HG02571 (cell line): Measurements from ENCODE around the gene DIS3L2.
A peak's percentile ranks its signal among the peaks of the same experiment; 100 is the strongest.

Source experiments
- ATAC-seq: cut with Tn5 transposase; IDR thresholded peaks from one replicate; pipeline ENCODE4 v1.9.1; 2021; ENCODE audit warnings: mild to moderate bottlenecking, moderate library complexity; ENCODE audit not compliant: unreplicated experiment

DIS3L2 gene

DNA sequence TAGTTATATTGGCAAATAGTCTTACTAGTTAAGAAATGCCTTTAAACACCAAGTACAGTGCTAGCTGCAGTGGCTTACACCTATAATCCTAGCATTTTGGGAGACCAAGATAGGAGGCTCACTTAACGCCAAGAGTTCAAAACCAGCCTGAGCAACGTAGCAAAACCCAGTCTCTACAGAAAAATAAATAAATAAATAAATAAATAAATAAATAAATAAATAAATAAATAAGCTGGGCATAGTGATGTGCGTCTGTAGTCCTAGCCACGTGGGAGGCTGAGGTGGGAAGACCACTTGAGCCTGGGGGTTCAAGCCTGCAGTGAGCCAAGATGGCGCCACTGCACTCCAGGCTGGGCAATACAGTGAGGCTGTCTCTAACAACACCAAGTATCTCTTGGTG is 258.4 kb downstream of the DIS3L2 start:
- no peak for ATAC-seq

DNA sequence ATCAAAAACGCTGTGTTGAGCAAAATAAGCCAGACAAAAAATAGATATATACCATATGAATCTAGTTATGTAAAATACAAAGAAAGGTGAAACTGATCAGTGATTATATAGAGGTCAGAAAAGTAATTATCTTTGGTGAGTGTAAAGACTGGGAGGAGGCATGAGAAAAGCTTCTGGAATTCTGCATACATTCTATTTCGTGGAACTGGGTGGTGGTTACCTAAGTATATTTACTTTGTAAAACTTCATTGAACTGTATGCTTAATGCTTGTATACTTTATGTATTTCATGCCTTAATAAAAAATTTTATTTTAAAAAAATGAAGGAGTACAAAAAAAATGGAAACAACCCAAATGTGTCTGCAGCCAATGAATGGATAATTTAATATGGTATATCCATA is 263.9 kb downstream of the DIS3L2 start:
- ATAC-seq = no peak

DNA sequence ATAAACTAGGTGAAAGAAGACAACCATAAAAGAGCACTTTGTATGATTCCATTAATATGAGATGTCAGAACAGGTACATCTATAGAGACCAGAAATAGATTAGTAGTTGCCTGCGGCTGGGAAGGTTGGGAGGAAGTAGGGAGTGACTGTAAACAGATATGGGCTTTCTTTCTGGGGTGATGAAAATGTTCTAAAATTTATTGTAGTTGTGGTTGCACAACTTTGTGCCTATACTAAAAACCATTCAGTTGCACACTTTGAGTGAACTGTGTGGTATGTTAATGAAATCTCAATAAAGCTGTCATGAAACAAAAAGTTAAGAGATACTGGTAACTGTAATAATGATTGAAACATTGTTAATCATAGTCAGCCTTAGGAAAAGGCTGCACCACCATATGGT is 264.4 kb downstream of the DIS3L2 start:
- no peak for ATAC-seq

DNA sequence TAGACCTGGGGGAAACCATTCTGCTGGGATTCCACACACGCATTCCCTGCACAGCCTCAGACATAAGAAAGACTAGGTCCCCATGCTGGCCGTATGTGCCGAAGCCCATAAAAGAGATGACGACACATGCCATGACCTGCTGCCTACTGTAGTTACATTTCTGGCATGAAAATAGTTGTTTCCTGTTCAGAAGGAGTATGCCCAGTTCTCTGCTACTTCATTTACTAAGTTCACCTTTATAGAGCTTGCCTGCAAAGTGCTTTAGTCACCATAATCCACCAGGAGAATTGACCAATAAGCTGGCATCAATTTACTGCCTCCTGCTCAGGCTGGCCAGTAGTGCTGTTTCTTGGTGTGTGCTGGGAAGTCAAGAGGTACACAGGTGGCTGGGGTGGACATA is 266.8 kb downstream of the DIS3L2 start:
- ATAC-seq = no peak

DNA sequence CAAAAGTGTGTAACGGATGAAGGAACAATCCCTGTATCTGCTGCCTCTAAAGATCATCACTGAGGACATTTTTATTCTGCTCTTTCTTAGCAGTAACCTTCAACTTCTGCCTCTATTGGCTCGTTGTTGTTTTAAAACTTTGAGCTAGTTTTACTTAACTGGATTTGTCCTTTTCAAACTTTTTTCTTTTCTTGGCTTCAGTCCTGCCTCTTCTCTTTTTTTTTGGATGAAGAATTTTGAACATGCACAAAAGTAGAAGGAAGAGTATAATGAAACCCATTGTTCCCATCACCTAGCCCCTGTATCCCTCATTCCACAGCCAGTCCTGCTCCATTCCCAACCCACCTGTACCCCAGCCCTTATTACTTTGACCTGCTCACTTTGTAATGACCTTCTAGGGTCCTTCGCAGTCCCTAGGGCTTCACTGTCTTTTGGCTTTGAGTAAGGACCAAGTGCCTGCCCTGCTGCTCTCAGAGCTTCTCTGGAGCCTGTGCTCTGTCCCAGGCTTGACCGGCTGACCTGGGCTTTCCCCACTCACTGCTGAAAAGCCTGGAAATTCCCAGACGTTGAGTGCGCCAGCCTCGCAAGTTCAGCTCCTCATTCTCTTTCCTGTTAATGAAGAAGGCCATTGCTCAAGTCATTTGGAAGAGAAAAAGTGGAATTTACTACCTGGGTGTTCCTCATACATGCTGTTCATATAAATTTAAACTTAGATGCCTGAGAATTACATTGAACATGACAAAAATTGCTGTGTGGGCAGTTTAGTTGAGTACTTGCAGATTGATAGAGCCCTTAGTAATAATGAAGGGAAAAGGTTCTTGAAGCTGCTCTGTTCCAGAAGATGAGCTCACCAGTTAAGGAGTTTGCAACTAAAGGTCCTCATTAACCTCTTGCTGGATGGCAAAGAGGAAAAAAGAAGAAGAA is 267.7 kb downstream of the DIS3L2 start:
- no peak for ATAC-seq

DNA sequence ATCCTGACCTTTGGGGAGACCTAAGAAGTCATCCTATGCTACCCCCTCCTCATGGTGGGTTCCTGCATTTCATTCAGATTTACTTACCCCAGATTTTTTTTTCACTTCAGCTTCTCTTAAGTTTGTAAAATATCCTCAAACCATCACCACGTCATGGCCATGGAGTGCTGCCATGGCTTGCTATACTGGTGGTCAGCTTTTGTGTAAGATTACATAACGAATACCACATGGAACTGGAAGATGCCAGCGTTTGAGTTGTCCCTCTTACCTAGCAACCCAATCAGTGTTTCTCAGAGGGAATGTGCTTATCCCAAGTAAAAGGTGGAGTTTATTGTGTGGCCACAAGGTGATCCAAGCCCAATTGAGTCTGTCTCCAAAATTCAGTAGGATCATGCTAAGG is 268.4 kb downstream of the DIS3L2 start:
- no peak for ATAC-seq

DNA sequence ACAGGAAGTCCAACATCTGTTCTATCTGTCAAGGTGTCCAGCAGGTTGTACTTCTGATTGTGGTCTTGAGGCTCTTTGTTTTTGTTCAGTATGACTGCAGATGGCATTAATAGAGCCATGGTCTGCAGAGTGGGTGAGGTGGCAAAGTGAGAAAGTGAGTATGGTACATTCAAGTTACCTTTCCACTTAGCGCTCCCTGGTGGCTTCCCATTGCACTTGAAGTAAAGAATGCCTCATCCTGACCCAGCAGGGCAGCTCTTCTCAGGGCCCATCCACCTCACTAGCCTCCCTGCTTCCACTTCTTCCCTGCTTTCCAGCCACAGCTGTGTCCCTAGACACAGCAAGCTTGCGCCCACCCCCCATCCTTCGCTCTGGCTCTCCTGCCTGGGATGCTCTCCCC is 269.0 kb downstream of the DIS3L2 start:
- ATAC-seq = no peak

DNA sequence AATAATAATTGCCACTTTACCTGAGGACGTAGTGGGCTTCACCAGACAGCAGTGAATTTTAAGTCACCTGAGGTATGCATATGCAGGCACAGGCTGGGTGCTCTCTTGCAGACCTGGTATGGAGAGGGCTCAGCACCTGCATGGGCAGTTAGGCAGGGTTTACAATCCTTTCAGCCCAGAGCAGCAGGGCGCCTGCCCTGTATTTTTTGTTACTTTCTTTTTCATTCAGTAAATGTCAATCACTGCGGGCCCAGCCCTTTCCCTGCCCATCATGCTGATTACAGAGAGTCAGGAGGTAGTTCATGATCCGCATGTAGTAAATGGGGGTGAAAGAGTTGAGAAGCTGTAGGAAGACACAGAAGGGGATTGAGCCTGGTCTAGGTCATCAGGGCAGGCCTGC is 270.0 kb downstream of the DIS3L2 start:
- no peak for ATAC-seq

DNA sequence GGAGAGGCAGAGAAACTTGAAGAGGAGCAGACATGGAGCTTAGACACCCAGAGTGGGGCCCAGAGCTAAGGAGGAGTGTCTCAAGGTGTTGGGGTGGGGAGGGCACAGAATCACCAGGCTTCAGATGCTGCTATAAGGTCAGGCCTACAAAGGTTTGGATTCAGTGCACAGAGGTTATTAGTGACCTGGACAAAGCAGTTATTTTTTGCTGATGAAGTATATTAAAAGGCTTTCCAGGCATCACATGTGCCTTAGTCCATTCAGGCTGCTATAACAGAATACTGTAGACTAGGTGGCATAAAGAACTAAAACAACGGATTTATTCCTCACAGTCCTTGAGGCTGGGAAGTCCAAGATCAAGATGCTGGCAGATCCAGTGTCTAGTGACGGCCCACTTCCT is 271.4 kb downstream of the DIS3L2 start:
- no peak for ATAC-seq

DNA sequence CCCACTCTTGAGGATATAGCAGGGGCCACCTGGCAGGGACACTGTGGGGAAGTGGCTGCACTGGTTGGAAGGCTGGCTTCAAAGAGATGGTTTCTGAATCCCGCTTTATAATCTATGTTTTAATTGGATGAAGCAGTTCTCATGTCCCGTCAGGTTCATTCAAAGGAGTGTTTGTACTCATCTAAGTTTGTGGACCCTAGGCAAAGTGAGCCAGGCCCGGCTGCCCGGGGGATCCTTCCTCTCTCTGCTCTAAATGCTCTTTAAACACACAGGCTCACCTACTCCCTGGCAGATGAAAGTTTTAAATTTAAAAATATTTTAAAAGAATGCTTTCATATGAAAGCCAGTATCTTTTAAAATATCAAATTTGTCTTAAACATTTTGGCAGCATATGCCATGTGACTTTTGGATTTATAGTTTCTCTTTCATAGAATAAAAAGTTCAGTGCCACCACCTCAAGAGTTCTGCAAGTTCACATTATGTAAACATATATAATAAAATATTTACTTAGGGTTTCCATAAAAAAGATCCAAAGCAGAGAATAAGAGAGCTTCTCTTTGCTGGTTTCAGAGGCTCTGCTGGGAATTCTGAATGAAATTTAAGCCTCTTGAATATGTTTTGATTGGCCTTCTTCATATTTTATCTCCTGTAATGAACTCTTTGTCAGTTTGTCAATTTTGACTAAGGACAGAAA is 273.6 kb downstream of the DIS3L2 start:
- no peak for ATAC-seq

DNA sequence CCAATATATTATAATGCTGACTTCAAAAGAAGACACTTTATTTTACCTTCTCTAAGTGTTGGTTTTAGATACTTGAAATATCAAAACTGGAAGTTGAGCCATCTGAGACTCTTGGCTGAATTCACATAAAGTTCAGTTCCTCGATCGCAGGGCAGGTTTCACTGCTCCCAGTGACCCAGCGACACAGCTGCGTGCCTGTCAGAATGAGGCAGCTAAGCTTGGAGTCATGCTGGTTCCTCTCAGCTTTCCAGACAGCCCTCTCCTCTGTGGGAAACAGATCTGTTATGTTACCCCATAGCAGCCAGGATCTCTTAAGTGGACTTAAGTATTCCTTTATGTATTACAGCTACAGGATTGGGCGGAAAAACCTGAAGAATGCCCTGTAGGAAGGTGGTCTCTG is 274.2 kb downstream of the DIS3L2 start:
- ATAC-seq = peak; percentile 44

DNA sequence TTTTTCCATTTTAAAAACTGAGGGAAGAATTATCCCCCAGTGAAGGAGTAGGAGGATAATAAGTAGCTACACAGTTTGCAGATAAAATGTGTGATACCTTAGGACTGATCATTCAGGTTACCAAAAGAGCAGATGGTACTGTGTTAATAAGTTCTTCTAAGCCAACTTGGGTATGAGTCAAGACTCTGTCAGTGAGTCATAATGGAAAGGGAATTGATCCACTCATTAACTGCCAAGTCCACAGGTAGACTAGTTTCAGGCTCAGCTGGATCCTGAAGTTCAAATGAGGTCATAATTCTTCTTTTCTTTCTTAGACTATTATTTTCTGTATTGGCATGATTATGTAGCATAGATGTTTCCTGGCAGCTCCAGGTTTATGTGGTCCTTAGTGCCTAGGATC is 274.7 kb downstream of the DIS3L2 start:
- peak; percentile 69 for ATAC-seq

DNA sequence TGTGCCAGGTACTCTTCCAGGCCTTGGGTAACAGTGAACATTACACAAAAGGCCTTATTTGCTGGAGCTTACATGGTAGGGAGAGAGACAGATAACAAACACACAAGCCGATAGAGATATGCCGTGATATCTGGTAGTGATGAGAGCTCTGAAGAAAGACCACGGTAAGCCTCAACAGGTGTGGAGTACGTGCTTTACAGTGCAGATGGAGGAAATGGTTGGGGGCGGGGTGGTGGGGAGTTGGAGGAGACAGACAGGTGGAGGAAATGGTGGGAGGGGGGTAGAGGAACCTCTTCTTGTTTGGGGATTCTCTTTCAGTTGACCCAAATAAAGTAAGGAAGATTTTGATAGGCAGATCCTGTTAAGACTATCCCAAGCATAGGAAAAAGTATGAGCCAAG is 276.0 kb downstream of the DIS3L2 start:
- ATAC-seq = no peak

DNA sequence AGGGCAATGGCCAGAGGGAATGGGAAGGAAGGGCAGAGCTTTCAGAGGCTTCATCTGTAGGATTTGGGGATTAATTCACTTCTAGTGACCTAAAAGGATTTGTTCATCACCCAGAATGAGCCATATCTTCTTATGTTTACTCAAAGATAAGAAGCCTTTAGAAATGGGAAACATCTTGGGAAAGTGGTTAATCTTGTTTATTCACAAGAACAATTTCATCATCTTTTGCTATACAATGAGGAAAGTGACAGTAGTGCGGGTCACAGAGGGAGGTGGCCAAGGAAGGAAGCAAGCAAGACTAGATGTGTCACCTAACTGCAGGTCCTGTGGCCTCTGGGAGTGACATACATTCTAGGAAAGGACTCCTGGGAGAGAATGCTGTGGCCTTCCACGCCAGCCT is 276.6 kb downstream of the DIS3L2 start:
- no peak for ATAC-seq

DNA sequence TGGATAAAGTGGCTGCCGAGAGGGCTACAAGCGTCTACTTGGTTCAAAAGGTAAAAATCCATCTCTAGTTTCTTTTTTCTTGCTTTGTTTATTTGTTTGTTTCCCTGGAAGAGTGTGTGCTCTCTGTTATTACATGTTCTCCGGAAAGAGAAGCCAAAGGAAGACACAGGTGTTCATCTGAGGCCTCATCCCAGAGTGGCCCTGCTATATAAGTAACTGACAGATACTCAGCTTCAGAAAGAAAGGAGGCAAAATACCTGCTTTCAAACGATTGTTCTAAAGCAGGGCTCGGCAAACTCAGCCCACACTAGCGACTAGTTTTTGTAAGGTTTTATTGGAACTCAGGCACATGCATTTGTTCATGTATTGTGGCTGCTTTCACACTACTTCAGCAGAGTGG is 277.1 kb downstream of the DIS3L2 start:
- ATAC-seq = no peak

DNA sequence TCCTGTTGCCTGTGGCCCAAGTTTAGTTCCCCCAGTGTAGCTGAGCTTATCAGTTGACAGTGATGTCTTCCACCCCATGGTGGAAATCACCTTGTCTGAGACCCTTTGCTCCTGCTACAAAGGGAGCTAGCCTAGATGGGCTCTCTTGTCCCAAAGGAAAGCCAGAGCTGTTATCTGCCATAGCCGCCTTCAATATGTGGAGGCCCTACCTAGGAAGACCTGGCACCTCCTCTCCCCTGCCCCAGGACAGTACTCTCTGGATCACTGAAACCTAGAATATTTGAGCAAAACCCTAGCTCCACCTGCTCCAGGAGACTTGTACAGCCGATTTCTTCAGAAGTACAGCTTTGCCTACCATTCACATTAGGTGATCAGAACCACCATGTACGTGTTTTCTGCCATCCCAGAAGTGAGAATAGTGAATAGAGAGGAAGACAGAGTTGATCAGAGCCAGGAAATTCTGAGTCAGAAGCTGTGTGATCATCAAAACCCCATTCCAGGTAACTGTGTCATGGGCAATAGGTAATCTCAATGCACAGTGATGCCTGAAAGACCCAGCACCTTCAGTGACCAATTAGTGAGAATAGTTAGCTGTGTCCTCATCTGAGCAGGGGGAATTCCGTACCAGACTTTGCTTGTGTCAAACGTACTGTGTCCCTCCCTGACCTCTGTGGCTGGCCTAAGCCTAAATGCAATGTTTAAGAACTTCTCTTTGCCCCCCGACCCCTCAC is 278.6 kb downstream of the DIS3L2 start:
- ATAC-seq = no peak

DNA sequence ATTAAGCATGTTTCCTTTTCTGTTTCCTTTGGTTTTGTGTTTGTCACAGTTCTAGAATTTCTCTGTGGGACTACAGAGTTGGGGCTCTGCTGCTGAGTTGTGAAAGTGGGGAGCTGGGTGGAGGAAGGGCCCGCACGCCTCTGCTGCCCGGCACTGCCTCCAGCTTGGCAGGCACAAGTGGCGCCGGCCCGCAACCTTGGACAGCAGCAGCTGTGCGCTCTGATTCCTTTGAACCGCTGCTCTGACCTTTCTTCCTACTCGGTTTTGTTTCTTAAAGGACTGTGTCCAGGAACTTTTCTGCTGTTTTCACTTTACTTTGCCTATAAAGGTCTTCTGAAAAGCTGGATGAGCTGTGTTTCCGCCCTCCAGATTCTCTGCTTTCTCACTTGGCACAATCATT is 279.4 kb downstream of the DIS3L2 start:
- no peak for ATAC-seq

DNA sequence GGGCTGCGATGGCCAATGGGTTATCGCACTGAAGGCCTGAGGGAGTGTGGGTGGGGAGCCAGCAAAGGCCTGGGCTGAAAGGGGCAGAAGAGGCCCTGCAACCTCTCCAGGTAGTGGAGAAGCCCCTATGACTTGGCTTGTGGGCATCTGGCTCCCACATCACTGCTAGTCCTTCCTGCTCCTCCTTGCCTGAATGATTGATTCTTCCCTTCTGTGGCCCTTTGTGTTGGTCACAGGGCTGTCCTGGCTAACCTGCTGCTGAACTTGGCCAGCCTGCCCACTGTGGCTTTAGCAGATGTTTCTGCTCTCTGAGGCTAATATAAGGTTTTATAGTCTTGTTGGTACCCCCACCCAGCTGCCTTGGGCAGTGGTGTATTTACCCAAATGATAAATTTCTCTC is 280.8 kb downstream of the DIS3L2 start:
- ATAC-seq = no peak

DNA sequence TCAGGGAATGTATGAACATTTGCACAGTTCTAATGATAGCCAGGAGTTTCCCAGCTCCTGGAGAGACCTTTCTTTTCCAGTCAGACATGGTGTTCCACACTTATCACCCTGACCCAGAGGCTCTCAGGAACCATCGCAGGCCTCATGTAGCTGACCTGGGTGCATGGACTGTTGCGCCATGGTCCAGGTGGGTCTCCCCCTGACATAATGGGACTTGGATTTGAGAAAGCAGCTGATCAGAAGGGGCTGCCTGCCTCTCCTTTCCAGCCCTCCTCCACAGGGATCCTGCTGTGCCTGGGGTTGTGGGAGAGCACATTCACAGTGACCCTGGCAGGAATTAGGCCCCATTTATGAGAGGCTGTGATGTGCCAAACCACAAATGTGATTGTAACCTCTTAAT is 283.6 kb downstream of the DIS3L2 start:
- no peak for ATAC-seq

DNA sequence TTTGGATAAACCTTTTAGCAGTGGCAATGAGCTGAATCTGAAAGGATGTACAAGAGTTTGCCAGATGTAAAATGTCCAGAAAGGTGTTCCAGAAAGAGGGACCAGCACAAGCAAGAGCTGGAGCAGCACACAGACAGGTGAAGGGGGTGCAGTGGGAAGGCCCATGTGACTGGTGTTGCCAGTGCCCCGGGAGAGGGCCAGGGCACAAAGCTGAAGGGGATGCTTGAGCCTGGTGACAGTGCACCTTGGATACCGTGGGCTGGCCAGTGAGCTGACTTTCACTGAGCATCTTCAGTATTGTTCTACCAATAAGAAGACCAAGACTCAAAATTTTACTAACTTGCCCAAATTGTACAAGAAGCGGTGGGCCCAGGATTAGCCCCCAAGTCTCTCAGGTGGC is 284.7 kb downstream of the DIS3L2 start:
- ATAC-seq = no peak

DNA sequence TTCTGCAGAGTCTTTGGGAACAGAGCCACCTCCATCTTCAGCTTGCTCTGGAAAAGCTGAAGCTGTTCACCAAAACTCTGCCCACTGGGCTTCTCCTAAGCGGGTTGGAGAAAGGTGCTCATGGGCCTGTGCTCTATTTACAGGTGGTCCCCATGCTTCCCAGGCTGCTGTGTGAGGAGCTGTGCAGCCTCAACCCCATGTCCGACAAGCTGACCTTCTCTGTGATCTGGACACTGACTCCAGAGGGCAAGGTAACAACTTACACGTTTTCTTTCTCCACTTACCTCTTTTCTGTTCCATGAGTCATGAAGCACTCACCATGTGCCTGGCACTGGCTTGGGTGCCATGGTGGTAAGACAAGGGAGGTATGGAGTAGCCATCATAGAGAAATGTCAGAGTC is 287.6 kb downstream of the DIS3L2 start:
- no peak for ATAC-seq
